Stimulated activated naive CD8-positive, alpha-beta T cell treated with anti-CD3 and anti-CD28 coated beads, Interleukin-15, Interleukin-2, amounts not matched to agents 100 ng/mL and 50 ng/mL, for 24 hours (primary cell): ENCODE results near the gene NQO2.
A peak's percentile ranks its signal among the peaks of the same experiment; 100 is the strongest.
"Not testable (repeated sequence)": the region's sequence is repeated elsewhere in the genome, so short reads cannot be mapped to it uniquely, and the experiment has no call there.

Experiments used
- H3K27ac Mint-ChIP-seq: one replicate; pipeline ENCODE4 v1.8.0; 2021; ENCODE audit warnings: mild to moderate bottlenecking, mixed read lengths
- H3K27me3 Mint-ChIP-seq: one replicate; pipeline ENCODE4 v1.8.0; 2021; ENCODE audit warnings: mixed read lengths
- H3K36me3 Mint-ChIP-seq: one replicate; pipeline ENCODE4 v1.8.0; 2021; ENCODE audit warnings: low read depth, mixed read lengths
- H3K4me1 Mint-ChIP-seq: one replicate; pipeline ENCODE4 v1.8.0; 2021; ENCODE audit warnings: low read depth, mixed read lengths
- H3K4me3 Mint-ChIP-seq: one replicate; pipeline ENCODE4 v1.8.0; 2021; ENCODE audit warnings: mild to moderate bottlenecking, mixed read lengths
- H3K9me3 Mint-ChIP-seq: one replicate; pipeline ENCODE4 v1.8.0; 2021; ENCODE audit warnings: mixed read lengths

The NQO2 gene

GRCh38 chr6:2963756-2964155 lies 35.9 kb upstream of the NQO2 start:
- no peak overlapping the region for H3K4me3 Mint-ChIP-seq
- no peaks in the 10 kb centered on the region for H3K27me3 Mint-ChIP-seq
- H3K9me3 Mint-ChIP-seq: no peaks in the 10 kb centered on the region
- H3K27ac Mint-ChIP-seq: no peak overlapping the region
- peaks cover 3% of the 10 kb centered on the region for H3K36me3 Mint-ChIP-seq
- peaks cover 6% of the 10 kb centered on the region for H3K4me1 Mint-ChIP-seq

- H3K36me3 Mint-ChIP-seq: peaks cover 4% of the 10 kb centered on the region
- peaks cover 10% of the 10 kb centered on the region for H3K4me1 Mint-ChIP-seq
Observed at GRCh38 chr6:2964793-2965505, 34.7 kb upstream of the NQO2 start.

GRCh38 chr6:2966347-2966746 lies 33.3 kb upstream of the NQO2 start:
- no peaks in the 10 kb centered on the region for H3K9me3 Mint-ChIP-seq
- no peak overlapping the region for H3K27ac Mint-ChIP-seq
- H3K4me1 Mint-ChIP-seq: peaks cover 17% of the 10 kb centered on the region
- H3K27me3 Mint-ChIP-seq: no peaks in the 10 kb centered on the region
- peaks cover 4% of the 10 kb centered on the region for H3K36me3 Mint-ChIP-seq
- H3K4me3 Mint-ChIP-seq: no peak overlapping the region

More at GRCh38 chr6:2964793-2965505, 34.7 kb upstream of the NQO2 start:
- Mint-ChIP-seq H3K9me3 (no peaks in the 10 kb centered on the region), H3K27ac (no peak overlapping the region), H3K4me3 (no peak overlapping the region), H3K27me3 (no peaks in the 10 kb centered on the region)

- H3K4me3 Mint-ChIP-seq: no peak overlapping the region
- H3K36me3 Mint-ChIP-seq: peaks cover 4% of the 10 kb centered on the region
- peaks cover 31% of the 10 kb centered on the region for H3K4me1 Mint-ChIP-seq
- H3K27ac Mint-ChIP-seq: no peak overlapping the region
- H3K27me3 Mint-ChIP-seq: peaks cover 10% of the 10 kb centered on the region
- no peaks in the 10 kb centered on the region for H3K9me3 Mint-ChIP-seq
Observed at GRCh38 chr6:2967936-2968335, 31.8 kb upstream of the NQO2 start.

- no peak overlapping the region for H3K4me3 Mint-ChIP-seq
- peaks cover 10% of the 10 kb centered on the region for H3K27me3 Mint-ChIP-seq
- no peaks in the 10 kb centered on the region for H3K9me3 Mint-ChIP-seq
- peaks cover 4% of the 10 kb centered on the region for H3K36me3 Mint-ChIP-seq
- H3K27ac Mint-ChIP-seq: peak overlapping the region; percentile 23
- peaks cover 36% of the 10 kb centered on the region for H3K4me1 Mint-ChIP-seq
Observed at GRCh38 chr6:2968600-2969135, 31.0 kb upstream of the NQO2 start.

GRCh38 chr6:2969549-2969948 lies 30.1 kb upstream of the NQO2 start:
- peaks cover 10% of the 10 kb centered on the region for H3K27me3 Mint-ChIP-seq
- peaks cover 43% of the 10 kb centered on the region for H3K4me1 Mint-ChIP-seq
- H3K27ac Mint-ChIP-seq: no peak overlapping the region
- H3K9me3 Mint-ChIP-seq: no peaks in the 10 kb centered on the region
- no peak overlapping the region for H3K4me3 Mint-ChIP-seq
- H3K36me3 Mint-ChIP-seq: peaks cover 4% of the 10 kb centered on the region

- H3K4me3 Mint-ChIP-seq: peak overlapping the region; percentile 84
- H3K27ac Mint-ChIP-seq: peak overlapping the region; percentile 84
- no peaks in the 10 kb centered on the region for H3K9me3 Mint-ChIP-seq
- peaks cover 4% of the 10 kb centered on the region for H3K36me3 Mint-ChIP-seq
- peaks cover 43% of the 10 kb centered on the region for H3K4me1 Mint-ChIP-seq
- peaks cover 10% of the 10 kb centered on the region for H3K27me3 Mint-ChIP-seq
Observed at GRCh38 chr6:2970034-2970685, 29.5 kb upstream of the NQO2 start.

GRCh38 chr6:2970753-2971419 lies 28.8 kb upstream of the NQO2 start:
- peak overlapping the region; percentile 84 for H3K4me3 Mint-ChIP-seq
- peaks cover 43% of the 10 kb centered on the region for H3K4me1 Mint-ChIP-seq
- H3K36me3 Mint-ChIP-seq: peaks cover 4% of the 10 kb centered on the region
- H3K27me3 Mint-ChIP-seq: peaks cover 10% of the 10 kb centered on the region
- H3K9me3 Mint-ChIP-seq: no peaks in the 10 kb centered on the region
- H3K27ac Mint-ChIP-seq: peak overlapping the region; percentile 84

GRCh38 chr6:2971420-2972218 lies 28.1 kb upstream of the NQO2 start, which contains the start of gene SERPINB6:
TSS of gene SERPINB6 (minus strand) at chr6:2971567. CDS start at chr6:2959332, 12,235 bp downstream.
- H3K27ac Mint-ChIP-seq: peak within 1 kb of the TSS; percentile 85
- peaks cover 4% of the 10 kb centered on the region for H3K36me3 Mint-ChIP-seq
- H3K9me3 Mint-ChIP-seq: no peaks in the 10 kb centered on the region
- peaks cover 47% of the 10 kb centered on the region for H3K4me1 Mint-ChIP-seq
- H3K4me3 Mint-ChIP-seq: peak within 1 kb of the TSS; percentile 84
- H3K27me3 Mint-ChIP-seq: peaks cover 10% of the 10 kb centered on the region

GRCh38 chr6:2972219-2972487 lies 27.5 kb upstream of the NQO2 start:
- H3K36me3 Mint-ChIP-seq, H3K9me3 Mint-ChIP-seq: not testable (repeated sequence)
- Mint-ChIP-seq H3K4me1 (peaks cover 50% of the 10 kb centered on the region), H3K4me3 (peak overlapping the region; percentile 81), H3K27me3 (peaks cover 10% of the 10 kb centered on the region), H3K27ac (peak overlapping the region; percentile 85)

- H3K36me3 Mint-ChIP-seq, H3K9me3 Mint-ChIP-seq, H3K27ac Mint-ChIP-seq: not testable (repeated sequence)
- Mint-ChIP-seq H3K27me3 (peaks cover 10% of the 10 kb centered on the region), H3K4me1 (peaks cover 49% of the 10 kb centered on the region), H3K4me3 (peak overlapping the region; percentile 81)
Observed at GRCh38 chr6:2972685-2973084, 27.0 kb upstream of the NQO2 start.

GRCh38 chr6:2973180-2973579 lies 26.5 kb upstream of the NQO2 start:
- not testable (repeated sequence) for H3K4me3 Mint-ChIP-seq, H3K27ac Mint-ChIP-seq, H3K9me3 Mint-ChIP-seq, H3K36me3 Mint-ChIP-seq
- H3K27me3 Mint-ChIP-seq: peaks cover 10% of the 10 kb centered on the region
- H3K4me1 Mint-ChIP-seq: peaks cover 49% of the 10 kb centered on the region

GRCh38 chr6:2973676-2974075 lies 26.0 kb upstream of the NQO2 start:
- H3K27me3 Mint-ChIP-seq: peaks cover 10% of the 10 kb centered on the region

GRCh38 chr6:2976060-2976459 lies 23.6 kb upstream of the NQO2 start:
- Mint-ChIP-seq H3K4me1 (peaks cover 38% of the 10 kb centered on the region), H3K27ac (no peak overlapping the region), H3K9me3 (no peaks in the 10 kb centered on the region), H3K27me3 (peaks cover 15% of the 10 kb centered on the region), H3K4me3 (no peak overlapping the region), H3K36me3 (no peaks in the 10 kb centered on the region)

More at GRCh38 chr6:2973676-2974075, 26.0 kb upstream of the NQO2 start:
- Mint-ChIP-seq H3K4me1 (peaks cover 49% of the 10 kb centered on the region), H3K27ac (no peak overlapping the region), H3K9me3 (no peaks in the 10 kb centered on the region), H3K4me3 (no peak overlapping the region), H3K36me3 (peaks cover 2% of the 10 kb centered on the region)
